Measurements from ENCODE around the gene ACYP2. TPM values are rescaled to one million over a fixed set of nuclear protein-coding genes. Genes with fewer than 3 reads are reported as not detected.

Gene ACYP2
- total RNA-seq, 1 donor from 2014 or later, result 8.2 TPM

- peak; percentile 97 for DNase-seq
These were observed 214.9 kb downstream of the ACYP2 start for GRCh38 chr2:54330162-54330925.

DNA sequence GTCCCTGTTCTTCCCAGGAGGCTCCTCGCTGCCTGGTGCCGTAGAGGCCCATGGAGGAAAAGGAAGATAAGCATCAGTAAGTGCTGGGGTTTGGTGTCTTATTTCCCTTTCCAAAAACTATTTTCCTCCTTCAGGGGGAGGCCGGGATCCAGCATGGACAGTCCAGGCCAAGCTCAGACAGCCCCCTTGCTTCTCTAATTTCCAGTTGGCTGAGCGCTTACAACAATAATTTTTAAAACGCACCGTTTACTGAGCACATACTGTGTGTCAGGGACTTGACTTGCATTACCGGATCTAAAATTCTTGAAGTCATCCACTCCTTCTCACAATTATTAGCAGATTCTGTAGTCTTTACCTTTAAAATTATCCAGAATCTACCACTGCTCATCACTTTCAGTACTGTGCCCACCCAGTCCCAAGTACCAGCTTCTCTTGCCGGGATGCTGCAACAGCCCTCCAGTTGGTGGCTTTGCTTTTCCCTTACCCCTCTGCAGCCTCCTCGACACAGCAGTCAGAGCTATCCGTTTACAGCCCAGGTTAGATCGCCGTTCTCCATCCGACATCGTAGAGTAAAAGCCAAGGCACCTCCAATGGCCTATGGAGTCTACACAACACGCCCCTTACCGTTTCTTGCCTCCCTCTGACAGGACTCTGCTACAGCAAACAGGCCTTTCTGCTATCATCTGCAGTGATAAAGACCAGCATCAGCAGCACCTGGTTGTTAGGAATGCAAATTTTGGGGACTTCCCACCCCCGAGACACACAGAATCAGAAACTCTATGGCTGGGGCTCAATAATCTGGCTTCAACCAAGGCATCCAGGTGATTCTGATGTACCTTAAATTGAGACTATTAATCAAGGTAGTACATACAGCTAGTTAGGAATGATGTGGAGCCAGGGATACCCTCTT, 215.8 kb downstream of the ACYP2 start:
- no peak for DNase-seq

DNA sequence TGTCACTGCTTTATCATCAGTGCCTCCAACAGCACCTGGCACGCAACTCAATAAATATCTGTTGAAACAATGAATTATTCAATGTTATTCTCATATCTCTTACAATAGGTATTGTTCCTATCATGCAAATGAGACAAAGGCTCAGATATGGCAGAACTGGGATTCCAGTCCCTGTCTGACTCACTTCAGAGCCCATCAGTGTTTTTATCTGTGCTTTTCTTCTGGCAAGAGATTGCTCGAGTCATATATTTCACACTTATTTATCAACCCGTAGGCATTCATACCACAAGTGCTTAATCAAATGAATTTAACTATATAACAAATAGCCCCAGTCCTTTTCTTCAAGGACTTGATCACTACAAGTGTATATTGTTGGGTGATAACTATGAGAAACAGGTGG, 217.0 kb downstream of the ACYP2 start:
- DNase-seq, result peak; percentile 30

- no peak for DNase-seq
These were observed 220.9 kb downstream of the ACYP2 start for GRCh38 chr2:54336136-54336976.

GRCh38 chr2:54336977-54337255, 221.5 kb downstream of the ACYP2 start:
- DNase-seq, result no peak

- peak; percentile 51 for DNase-seq
These were observed 226.2 kb downstream of the ACYP2 start for GRCh38 chr2:54341656-54342055.

DNA sequence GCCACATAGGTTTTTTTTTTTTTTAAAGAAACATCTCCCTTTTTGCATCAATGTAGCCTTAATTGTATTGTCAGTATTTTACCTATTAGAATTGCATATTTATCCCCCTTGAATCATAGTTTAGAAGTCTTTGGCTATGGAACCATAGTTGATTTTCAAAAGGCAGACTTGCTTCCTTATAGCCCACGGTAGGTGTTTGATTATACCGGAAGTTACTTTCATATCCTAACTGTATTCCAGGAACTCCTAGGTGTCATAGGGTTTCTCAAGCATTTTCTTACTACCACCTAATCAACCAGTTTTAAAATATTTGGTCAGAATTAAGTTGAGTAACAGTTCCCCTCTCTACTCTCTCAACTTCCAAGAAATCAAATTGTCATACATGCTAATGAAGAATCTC, 227.2 kb downstream of the ACYP2 start:
- no peak for DNase-seq

DNA sequence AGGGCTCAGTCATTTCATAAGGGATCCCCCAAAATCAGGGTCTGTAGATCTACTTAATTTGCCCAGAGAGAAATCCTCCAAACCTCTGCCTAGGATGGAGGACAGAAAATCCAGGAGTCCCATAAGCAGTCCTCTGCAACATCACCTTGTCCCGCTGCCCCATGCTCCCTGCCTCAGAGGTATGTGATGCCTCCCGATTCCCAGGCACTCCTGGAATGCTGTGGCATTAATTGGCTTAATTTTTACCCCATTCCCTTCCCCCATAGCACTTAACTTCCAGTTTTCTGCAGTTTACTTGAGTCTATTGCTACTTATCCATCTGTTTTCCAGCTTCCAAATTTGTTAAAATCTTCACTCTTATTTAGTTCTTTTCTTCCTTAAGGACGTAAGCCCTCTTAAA, 232.2 kb downstream of the ACYP2 start:
- DNase-seq, result no peak

- DNase-seq, result peak; percentile 63
These were observed 233.2 kb downstream of the ACYP2 start for GRCh38 chr2:54348646-54349045.

DNA sequence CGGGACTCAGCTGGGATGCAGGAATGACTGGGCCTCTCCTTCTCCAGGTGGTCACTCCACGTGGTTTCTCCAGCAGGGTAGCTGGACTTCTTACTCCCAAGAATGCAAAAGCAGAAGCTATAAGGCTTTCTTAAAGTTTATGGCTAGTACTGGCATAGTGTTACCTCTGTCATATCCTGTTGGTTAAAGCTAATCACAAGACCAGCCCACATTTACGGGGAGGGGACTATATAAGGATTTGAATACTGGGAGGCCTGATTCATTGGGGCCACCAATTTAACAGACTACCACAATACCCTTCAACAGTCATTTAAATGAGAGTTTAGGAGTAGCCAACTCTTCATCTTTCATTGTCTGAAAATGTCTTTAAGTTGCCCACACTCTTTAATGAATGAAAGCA, 235.0 kb downstream of the ACYP2 start:
- DNase-seq, result no peak

DNA sequence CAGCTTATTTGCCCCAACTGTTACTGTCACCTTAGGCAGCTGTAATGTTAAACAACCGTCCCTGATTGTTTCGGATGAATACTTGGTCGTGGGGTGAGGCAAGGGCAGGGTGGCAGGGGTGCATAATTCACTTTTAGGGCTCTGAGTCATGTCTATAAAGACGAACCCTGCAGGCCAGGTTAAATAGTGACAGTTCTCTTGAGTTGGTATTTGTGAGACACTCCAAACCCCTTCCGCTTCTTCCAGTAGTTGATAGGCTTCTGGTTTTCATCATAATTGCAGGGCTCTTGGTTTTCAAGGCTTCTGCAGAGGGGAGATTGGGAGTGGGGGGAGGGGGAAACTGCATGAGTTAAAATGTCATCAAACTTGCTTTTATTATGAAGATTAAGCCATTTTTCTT, 237.8 kb downstream of the ACYP2 start:
- DNase-seq, result no peak

Other genes with a start within 250 kb of the ACYP2 start
- gene PSME4, start 144.6 kb upstream of the ACYP2 start, total RNA-seq, result 30.0 and 71.6 TPM in 2 replicates
- not detected in 2 replicates for gene TSPYL6, start 140.6 kb downstream of the ACYP2 start, total RNA-seq